SK-N-SH treated with all-trans-retinoic acid at 6 μM for 48 hours (cell line): ENCODE measurements around the gene FHL5.

Source experiments
- ARNTL ChIP-seq: fragments of 450-650 bp; formaldehyde crosslinking; IDR thresholded peaks from 2 replicates; pipeline ENCODE4 v1.5.0; 2020; ENCODE audit warnings: low read depth, mild to moderate bottlenecking, moderate library complexity, borderline replicate concordance
- ESRRG ChIP-seq: fragments of 250-450 bp; sonication (Bioruptor Pico); IDR thresholded peaks from 2 replicates; pipeline ENCODE4 v1.6.1; 2021; ENCODE audit warnings: mild to moderate bottlenecking
- RARB ChIP-seq: fragments of 250-450 bp; sonication (Bioruptor Pico); IDR thresholded peaks from 2 replicates; pipeline ENCODE4 v1.8.0; 2021; ENCODE audit warnings: mild to moderate bottlenecking, moderate library complexity
- SNAI2 ChIP-seq: fragments of 250-450 bp; sonication (Bioruptor Pico); IDR thresholded peaks from 2 replicates; pipeline ENCODE4 v1.5.0; 2020; ENCODE audit warnings: mild to moderate bottlenecking, moderate library complexity
- TCF4 ChIP-seq: fragments of 250-450 bp; sonication (Bioruptor Pico); IDR thresholded peaks from 2 replicates; pipeline ENCODE4 v1.8.0; 2021; ENCODE audit warnings: mild to moderate bottlenecking, moderate library complexity, borderline replicate concordance
- TSHZ2 ChIP-seq: fragments of 250-450 bp; sonication (Bioruptor Pico); IDR thresholded peaks from 2 replicates; pipeline ENCODE4 v1.5.0; 2020; ENCODE audit warnings: mild to moderate bottlenecking, moderate library complexity
- ZC3H10 ChIP-seq: fragments of 250-450 bp; sonication (Bioruptor Pico); IDR thresholded peaks from 2 replicates; pipeline ENCODE4 v1.5.1; 2021; ENCODE audit warnings: mild to moderate bottlenecking, moderate library complexity
- ZFP3 ChIP-seq: fragments of 250-450 bp; sonication (Bioruptor Pico); IDR thresholded peaks from 2 replicates; pipeline ENCODE4 v1.5.0; 2020; ENCODE audit warnings: mild to moderate bottlenecking, moderate library complexity
- ZFP30 ChIP-seq: fragments of 450-650 bp; formaldehyde crosslinking; IDR thresholded peaks from 2 replicates; pipeline ENCODE4 v1.5.0; 2022; ENCODE audit warnings: mild to moderate bottlenecking, moderate library complexity
- ZNF70 ChIP-seq: fragments of 450-650 bp; formaldehyde crosslinking; IDR thresholded peaks from 2 replicates; pipeline ENCODE4 v1.5.0; 2020; ENCODE audit warnings: mild to moderate bottlenecking, moderate library complexity

DNA sequence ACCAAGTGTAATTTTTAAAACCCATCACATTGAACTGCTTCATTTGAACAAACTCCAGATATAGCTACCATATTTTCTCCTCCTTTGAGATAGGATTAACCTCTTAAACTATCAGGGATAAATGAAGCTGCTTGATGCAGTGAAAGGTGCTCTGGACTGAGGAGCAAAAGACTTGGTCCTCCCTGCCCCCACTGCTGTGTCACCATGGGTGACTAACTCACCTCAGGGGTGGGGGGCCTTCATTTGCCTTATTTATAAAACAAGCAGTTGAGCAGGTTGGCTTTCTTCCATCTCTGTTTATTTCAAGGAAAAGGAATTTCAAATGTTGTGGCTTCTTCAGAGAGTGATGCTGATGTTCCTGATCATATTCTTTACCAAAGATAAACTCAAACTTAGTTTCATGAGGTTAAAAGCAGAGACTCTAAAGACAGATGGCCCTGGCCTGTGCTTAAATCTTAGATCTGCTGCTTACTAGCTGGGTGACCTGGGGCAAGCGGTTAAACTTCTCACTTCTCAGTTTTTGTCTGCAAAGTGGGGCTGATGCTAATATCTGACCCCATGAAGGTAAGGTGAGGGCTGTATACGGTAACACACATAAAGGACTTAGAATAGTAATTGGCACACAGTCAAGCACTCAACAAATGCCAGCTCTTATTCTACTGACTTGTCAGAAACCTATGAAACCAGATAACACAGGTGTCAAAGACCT, 50.5 kb downstream of the FHL5 start:
- no peak for TF ChIP-seq TCF4
- TF ChIP-seq SNAI2 (CRISPR knock-in tag), result no peak
- TF ChIP-seq ZC3H10 (CRISPR knock-in tag), result no peak
- no peak for TF ChIP-seq TSHZ2 (CRISPR knock-in tag)
- no peak for TF ChIP-seq ZNF70 (CRISPR knock-in tag)
- TF ChIP-seq ZFP3 (CRISPR knock-in tag), result no peak
- no peak for TF ChIP-seq ARNTL (CRISPR knock-in tag)
- no peak for TF ChIP-seq RARB
- TF ChIP-seq ZFP30, result no peak
- TF ChIP-seq ESRRG (CRISPR knock-in tag), result no peak
